H1 (cell line): ENCODE measurements around the gene ITGAV. TPM values are rescaled to one million over a fixed set of nuclear protein-coding genes. Genes with fewer than 3 reads are reported as not detected.

Experiments used
- CTCF ChIA-PET: fragments of 300-600 bp; sonication (Branson Sonifier 250); formaldehyde crosslinking; loops from one replicate; lab custom pipeline; 2021; ENCODE audit not compliant: partially characterized antibody; lab: Charles Lee
- POLR2A ChIA-PET: fragments of 300-600 bp; sonication (Branson Sonifier 250); formaldehyde crosslinking; loops from one replicate; lab custom pipeline; 2021; ENCODE audit warnings: inconsistent platforms; ENCODE audit not compliant: partially characterized antibody; lab: Charles Lee
- DNase-seq, 2 experiments: peaks; one replicate each; pipeline versions ENCODE4 v3.0.0 to v3.0.0-alpha.2; 2010 to 2022; ENCODE audit warnings: low spot score in 2 of 2, low read depth in 1 of 2, mixed read lengths in 1 of 2
- FAIRE-seq: peaks from 2 replicates; lab custom pipeline; 2011; peaks lifted over from hg19 to GRCh38; lab: Jason Lieb, UNC
- H2AFZ ChIP-seq: 2 replicates; pipeline ENCODE4 v1.8.1; 2012; ENCODE audit warnings: low read length, inconsistent platforms
- H2AK5ac ChIP-seq: 2 replicates; pipeline ENCODE4 v1.6.1; 2013; ENCODE audit warnings: low read depth, low read length
- H2BK120ac ChIP-seq: replicated peaks from 2 replicates; pipeline ENCODE3; 2013; ENCODE audit warnings: low read depth, low read length, inconsistent platforms
- H2BK12ac ChIP-seq: 2 replicates; pipeline ENCODE4 v1.6.1; 2013; ENCODE audit warnings: low read depth, low read length
- H2BK15ac ChIP-seq: 2 replicates; pipeline ENCODE4 v1.6.1; 2013; ENCODE audit warnings: low read length
- H2BK20ac ChIP-seq: 2 replicates; pipeline ENCODE4 v1.6.1; 2013; ENCODE audit warnings: low read length
- H2BK5ac ChIP-seq: 2 replicates; pipeline ENCODE4 v1.6.1; 2013; ENCODE audit warnings: low read depth, low read length
- H3K14ac ChIP-seq: 2 replicates; pipeline ENCODE4 v1.6.1; 2013; ENCODE audit warnings: inconsistent platforms; ENCODE audit not compliant: insufficient read length
- H3K18ac ChIP-seq: 2 replicates; pipeline ENCODE4 v1.6.1; 2013; ENCODE audit warnings: low read length; ENCODE audit errors: extremely low read depth
- H3K23ac ChIP-seq: 2 replicates; pipeline ENCODE4 v1.6.1; 2013; ENCODE audit warnings: inconsistent platforms; ENCODE audit not compliant: insufficient read length
- H3K23me2 ChIP-seq: 2 replicates; pipeline ENCODE4 v1.6.1; 2013; ENCODE audit warnings: low read depth, low read length
- H3K27ac ChIP-seq: 2 replicates; pipeline ENCODE4 v1.6.1; 2011; ENCODE audit warnings: low read depth, low read length, inconsistent platforms
- H3K27me3 ChIP-seq, 4 experiments: replicated peaks in 1 of 4; 1 replicate in 1 of 4; 2 replicates in 3 of 4; pipeline versions ENCODE4 v1.6.1 to v1.8.1; 2011 to 2013; ENCODE audit warnings: low read length in 3 of 4, mild to moderate bottlenecking in 3 of 4, inconsistent platforms in 2 of 4, mixed read lengths in 2 of 4, moderate library complexity in 1 of 4; ENCODE audit not compliant: control insufficient read depth in 3 of 4, insufficient read depth in 3 of 4; ENCODE audit errors: extremely low read depth in 1 of 4
- H3K36me3 ChIP-seq, 4 experiments: 2 replicates each; pipeline versions ENCODE4 v1.6.1 to v1.8.1; 2011 to 2013; ENCODE audit warnings: mild to moderate bottlenecking in 4 of 4, low read length in 3 of 4, moderate library complexity in 2 of 4, control low read depth in 1 of 4, inconsistent platforms in 1 of 4; ENCODE audit not compliant: insufficient read depth in 4 of 4, control insufficient read depth in 2 of 4
- H3K4ac ChIP-seq: replicated peaks from 2 replicates; pipeline ENCODE3; 2013; ENCODE audit warnings: low read length, low read depth, mixed read lengths, inconsistent platforms; ENCODE audit not compliant: insufficient read length
- H3K4me1 ChIP-seq, 4 experiments: replicated peaks in 1 of 4; 1 replicate in 1 of 4; 2 replicates in 3 of 4; pipeline versions ENCODE4 v1.6.1 to v1.8.1; 2011 to 2013; ENCODE audit warnings: low read length in 3 of 4, inconsistent platforms in 2 of 4, mixed read lengths in 1 of 4; ENCODE audit not compliant: insufficient read depth in 4 of 4, control insufficient read depth in 3 of 4
- H3K4me2 ChIP-seq, 2 experiments: 2 replicates each; pipeline versions ENCODE4 v1.6.1 to v1.8.1; 2011 to 2013; ENCODE audit warnings: low read depth in 2 of 2, low read length in 2 of 2, control low read depth in 1 of 2, inconsistent platforms in 1 of 2, mild to moderate bottlenecking in 1 of 2; ENCODE audit not compliant: insufficient read depth in 1 of 2
- H3K4me3 ChIP-seq, 4 experiments: fragments of 200-600, 300-600 bp in 1 of 4; sonication (generic), shearing (Covaris generic), sonication (Bioruptor Twin) in 1 of 4; 2 replicates each; pipeline versions ENCODE4 v1.5.1 to v1.8.1; 2011 to 2016; ENCODE audit warnings: low read length in 4 of 4, low read depth in 3 of 4, control low read depth in 2 of 4, inconsistent platforms in 2 of 4, mild to moderate bottlenecking in 2 of 4, mixed read lengths in 1 of 4, moderate library complexity in 1 of 4; ENCODE audit not compliant: insufficient read depth in 2 of 4; ENCODE audit errors: extremely low read depth in 1 of 4
- H3K56ac ChIP-seq: replicated peaks from 2 replicates; pipeline ENCODE3; 2013; ENCODE audit warnings: low read depth, mild to moderate bottlenecking, mixed read lengths, low read length, inconsistent platforms; ENCODE audit not compliant: insufficient read length
- H3K79me1 ChIP-seq: 2 replicates; pipeline ENCODE4 v1.6.1; 2013; ENCODE audit warnings: low read depth, low read length, control low read depth
- H3K79me2 ChIP-seq, 2 experiments: 2 replicates each; pipeline versions ENCODE4 v1.6.1 to v1.8.1; 2012 to 2013; ENCODE audit warnings: low read length in 2 of 2, mild to moderate bottlenecking in 2 of 2, inconsistent platforms in 1 of 2; ENCODE audit not compliant: insufficient read depth in 2 of 2, control insufficient read depth in 1 of 2
- H3K9ac ChIP-seq, 4 experiments: replicated peaks in 1 of 4; 1 replicate in 1 of 4; 2 replicates in 3 of 4; pipeline versions ENCODE4 v1.6.1 to v1.8.1; 2011 to 2013; ENCODE audit warnings: low read depth in 3 of 4, low read length in 3 of 4, control low read depth in 2 of 4, mild to moderate bottlenecking in 2 of 4, moderate library complexity in 2 of 4, inconsistent platforms in 1 of 4; ENCODE audit errors: extremely low read depth in 1 of 4
- H3K9me3 ChIP-seq, 2 experiments: 2 replicates each; pipeline versions ENCODE4 v1.6.1 to v1.8.1; 2012 to 2013; ENCODE audit warnings: mild to moderate bottlenecking in 2 of 2, moderate library complexity in 2 of 2, control low read depth in 1 of 2, inconsistent platforms in 1 of 2, low read depth in 1 of 2, low read length in 1 of 2, mixed read lengths in 1 of 2; ENCODE audit not compliant: insufficient read depth in 2 of 2
- H4K20me1 ChIP-seq, 2 experiments: replicated peaks in 1 of 2; 2 replicates each; pipeline versions ENCODE3 to v1.8.1; 2011 to 2013; ENCODE audit warnings: inconsistent platforms in 2 of 2, low read length in 2 of 2, mild to moderate bottlenecking in 1 of 2; ENCODE audit not compliant: insufficient read depth in 2 of 2, control insufficient read depth in 1 of 2
- H4K5ac ChIP-seq: 2 replicates; pipeline ENCODE4 v1.6.1; 2013; ENCODE audit warnings: low read length, low read depth, mixed read lengths, inconsistent platforms; ENCODE audit not compliant: insufficient read length
- H4K8ac ChIP-seq: 2 replicates; pipeline ENCODE4 v1.8.0; 2013; ENCODE audit warnings: mild to moderate bottlenecking, moderate library complexity, low read length, inconsistent platforms; ENCODE audit not compliant: insufficient read depth; ENCODE audit errors: extremely low read depth
- H4K91ac ChIP-seq: replicated peaks from 2 replicates; pipeline ENCODE3; 2013; ENCODE audit warnings: low read length, mixed read lengths, inconsistent platforms; ENCODE audit not compliant: insufficient read length
- POLR2AphosphoS5 ChIP-seq: IDR thresholded peaks from 2 replicates; pipeline ENCODE4 v1.6.1; 2011; ENCODE audit warnings: low read depth, low read length
- WGBS, 2 experiments: shearing (Covaris generic) in 1 of 2; methylation state at CpG; one replicate each; pipeline versions ENCODE4 v1.1.6 to v1.1.7; 2013 to 2015; ENCODE audit warnings: low lambda C conversion rate in 2 of 2, mixed read lengths in 2 of 2, inconsistent platforms in 1 of 2, low coverage in 1 of 2, missing lambda C conversion rate in 1 of 2; ENCODE audit not compliant: insufficient replicate concordance in 2 of 2, insufficient coverage in 1 of 2, insufficient read length in 1 of 2; ENCODE audit errors: extremely low coverage in 1 of 2, missing lambda C conversion rate in 1 of 2; 5-methylcytosine and 5-hydroxymethylcytosine counted together
- polyA plus RNA-seq, 7 experiments: library from polyadenylated mRNA; depleted of rRNA in 3 of 7; stranded (reverse) in 5 of 7; unstranded in 2 of 7; fragments of >200 nt in 5 of 7; fragments of 200-250 nt in 2 of 7; gene quantifications; 1 replicate in 5 of 7; 2 replicates in 1 of 7; 4 replicates in 1 of 7; pipeline versions ENCODE4 v1.2.1 to v1.2.3, GENCODE V29; 2011 to 2013; ENCODE audit warnings: missing spikeins in 2 of 7, mixed read lengths in 2 of 7
- total RNA-seq: library from RNA; stranded (reverse); fragmentation: NEBNext Ultra II Directional; extraction: Animal tissue kit (Norgen Biotek cat#: 25700); gene quantifications from 2 replicates; pipeline ENCODE4 v1.2.1, GENCODE V29; 2021

ITGAV gene
- total and polyA plus RNA-seq, 2 of the 8 experiments (the other 6 are each of a cell fraction or from before 2014, with no cell fraction given): 11.7 to 42.4 TPM

- ChIA-PET POLR2A (no interaction called here), CTCF (no interaction called here)
- Histone ChIP-seq H4K8ac (no peak overlapping the region), H2BK120ac (no peak overlapping the region), H3K4me1 (peaks cover 0 to 13% (median 5%) of the 10 kb centered on the region in 4 experiments; a peak in 4 of 7 replicates), H3K14ac (no peak overlapping the region), H3K23me2 (no peaks in the 10 kb centered on the region), H3K4me3 (peak overlapping the region in 2 of 4 experiments; percentile 11 to 33; a peak in 2 of 8 replicates), H2BK20ac (no peak overlapping the region), H3K9ac (no peak overlapping the region), H2BK5ac (no peak overlapping the region; the same call in 1 of the 2 replicates), H3K9me3 (no peaks in the 10 kb centered on the region), H3K56ac (no peak overlapping the region), H3K36me3 (no peaks in the 10 kb centered on the region; a peak in 1 of 8 replicates), H2AK5ac (no peak overlapping the region), H3K27me3 (no peaks in the 10 kb centered on the region), H3K4ac (no peak overlapping the region), H3K79me1 (0 out of 2 replicates have a peak, but pooled peaks cover 2% of the 10 kb centered on the region), H3K79me2 (peaks cover 0 to 11% of the 10 kb centered on the region in 2 experiments; a peak in 2 of 4 replicates), H3K18ac (no peak overlapping the region), H2AFZ (no peak overlapping the region), H3K4me2 (peak overlapping the region; percentile 46 to 61), H2BK15ac (no peak overlapping the region), H4K20me1 (no peaks in the 10 kb centered on the region), H2BK12ac (no peak overlapping the region), H4K5ac (no peak overlapping the region), H3K23ac (no peak overlapping the region), H4K91ac (no peak overlapping the region), H3K27ac (no peak overlapping the region)
- no peak for DNase-seq
- FAIRE-seq: peak; percentile 65
- WGBS, 2 experiments: 25% methylated on average over 4 of the region's 4 CpGs; no CpG with 5 or more reads in 1 of the 2 experiments
- TF ChIP-seq POLR2AphosphoS5: no peak
These were observed 129.0 kb downstream of the ITGAV start for GRCh38 chr2:186718903-186719302.
